Neuronal stem cell (in vitro differentiated cells): ENCODE measurements around the gene TSC22D2.

Experiments used
- DNase-seq: peaks from one replicate; pipeline ENCODE4 v3.0.0-alpha.2; 2013; ENCODE audit warnings: low spot score
- H2AFZ ChIP-seq: one replicate; pipeline ENCODE4 v1.6.1; 2013; ENCODE audit warnings: mild to moderate bottlenecking, low read length, inconsistent platforms
- H2AK5ac ChIP-seq: 2 replicates; pipeline ENCODE4 v1.6.1; 2013; ENCODE audit warnings: low read depth, mild to moderate bottlenecking, inconsistent platforms, low read length, moderate library complexity, mixed read lengths
- H2BK120ac ChIP-seq: 2 replicates; pipeline ENCODE4 v1.6.1; 2013; ENCODE audit warnings: low read depth, mild to moderate bottlenecking, inconsistent platforms, low read length, moderate library complexity, mixed read lengths
- H2BK12ac ChIP-seq: one replicate; pipeline ENCODE4 v1.6.1; 2013; ENCODE audit warnings: low read length, inconsistent platforms
- H2BK15ac ChIP-seq: 2 replicates; pipeline ENCODE4 v1.6.1; 2013; ENCODE audit warnings: mild to moderate bottlenecking, low read length, inconsistent platforms, mixed read lengths
- H2BK5ac ChIP-seq: one replicate; pipeline ENCODE4 v1.6.1; 2013; ENCODE audit warnings: inconsistent platforms, mild to moderate bottlenecking, low read length, moderate library complexity
- H3K14ac ChIP-seq: one replicate; pipeline ENCODE4 v1.6.1; 2013; ENCODE audit warnings: low read length, inconsistent platforms
- H3K18ac ChIP-seq: 2 replicates; pipeline ENCODE4 v1.6.1; 2013; ENCODE audit warnings: low read length, inconsistent platforms
- H3K23ac ChIP-seq: 2 replicates; pipeline ENCODE4 v1.6.1; 2013; ENCODE audit warnings: low read depth, mild to moderate bottlenecking, mixed read lengths, low read length, inconsistent platforms; ENCODE audit not compliant: poor library complexity
- H3K27ac ChIP-seq: replicated peaks from 3 replicates; pipeline ENCODE4 v1.5.1; 2013; ENCODE audit warnings: low read length, inconsistent platforms
- H3K27me3 ChIP-seq, 3 experiments: 2 replicates each; pipeline ENCODE4 v1.6.1; 2013; ENCODE audit warnings: low read length in 3 of 3, mild to moderate bottlenecking in 2 of 3, inconsistent platforms in 1 of 3, low read depth in 1 of 3, mixed read lengths in 1 of 3, moderate library complexity in 1 of 3; ENCODE audit not compliant: control insufficient read depth in 3 of 3, insufficient read depth in 3 of 3
- H3K36me3 ChIP-seq, 2 donors: replicated peaks in 1 of 2; 2 replicates each; pipeline ENCODE4 v1.6.1; 2013; ENCODE audit warnings: low read length in 2 of 2; ENCODE audit not compliant: control insufficient read depth in 2 of 2, insufficient read depth in 2 of 2
- H3K4ac ChIP-seq: 2 replicates; pipeline ENCODE4 v1.6.1; 2013; ENCODE audit warnings: inconsistent platforms, mild to moderate bottlenecking, low read length, moderate library complexity
- H3K4me1 ChIP-seq, 2 donors: 1 replicate in 1 of 2; 2 replicates in 1 of 2; pipeline ENCODE4 v1.6.1; 2013; ENCODE audit warnings: low read length in 2 of 2, low read depth in 1 of 2; ENCODE audit not compliant: control insufficient read depth in 2 of 2, insufficient read depth in 1 of 2
- H3K4me2 ChIP-seq: one replicate; pipeline ENCODE4 v1.6.1; 2013; ENCODE audit warnings: mild to moderate bottlenecking, low read length, inconsistent platforms; ENCODE audit not compliant: insufficient read depth, poor library complexity, severe bottlenecking
- H3K4me3 ChIP-seq, 2 donors: 2 replicates each; pipeline ENCODE4 v1.5.1; 2013; ENCODE audit warnings: low read length in 2 of 2, mild to moderate bottlenecking in 2 of 2, inconsistent platforms in 1 of 2, moderate library complexity in 1 of 2
- H3K79me1 ChIP-seq: one replicate; pipeline ENCODE4 v1.6.1; 2013; ENCODE audit warnings: low read depth, mild to moderate bottlenecking, inconsistent platforms, low read length, moderate library complexity
- H3K9ac ChIP-seq: one replicate; pipeline ENCODE4 v1.6.1; 2013; ENCODE audit warnings: mild to moderate bottlenecking, low read depth, low read length, inconsistent platforms; ENCODE audit not compliant: poor library complexity
- H3K9me3 ChIP-seq, 2 donors: replicated peaks in 1 of 2; 2 replicates each; pipeline versions ENCODE3 to v1.6.1; 2013; ENCODE audit warnings: low read length in 2 of 2, mild to moderate bottlenecking in 2 of 2, inconsistent platforms in 1 of 2, low read depth in 1 of 2, mixed read lengths in 1 of 2, moderate library complexity in 1 of 2; ENCODE audit not compliant: control insufficient read depth in 2 of 2, insufficient read depth in 1 of 2
- H4K8ac ChIP-seq: one replicate; pipeline ENCODE4 v1.6.1; 2013; ENCODE audit warnings: low read depth, mild to moderate bottlenecking, inconsistent platforms, low read length, moderate library complexity
- H4K91ac ChIP-seq: one replicate; pipeline ENCODE4 v1.6.1; 2013; ENCODE audit warnings: low read length, low read depth, mild to moderate bottlenecking, inconsistent platforms; ENCODE audit not compliant: poor library complexity
- WGBS, 2 donors: extraction: QIAGEN DNeasy Blood & Tissue Kit; methylation state at CpG; one replicate each; pipeline ENCODE4 v1.1.7; 2013; ENCODE audit warnings: missing lambda C conversion rate in 2 of 2, mixed read lengths in 1 of 2; ENCODE audit not compliant: insufficient read length in 2 of 2, insufficient replicate concordance in 1 of 2; ENCODE audit errors: extremely low coverage in 2 of 2; 5-methylcytosine and 5-hydroxymethylcytosine counted together

TSC22D2 gene

GRCh38 chr3:150433347-150433746 lies 25.2 kb downstream of the TSC22D2 start:
- Histone ChIP-seq H3K27ac (no peak overlapping the region), H2BK12ac (no peak overlapping the region), H3K9ac (no peak overlapping the region), H2AK5ac (no peak overlapping the region), H3K18ac (no peak overlapping the region), H2BK5ac (no peak overlapping the region), H3K14ac (no peak overlapping the region), H3K4ac (no peak overlapping the region), H3K36me3 (peaks cover 0 to 22% of the 10 kb centered on the region in 2 donors), H3K79me1 (no peaks in the 10 kb centered on the region), H3K4me1 (peaks cover 1 to 11% of the 10 kb centered on the region in 2 donors), H3K23ac (no peak overlapping the region), H4K91ac (no peak overlapping the region), H2AFZ (no peak overlapping the region), H3K27me3 (no peaks in the 10 kb centered on the region), H3K9me3 (no peaks in the 10 kb centered on the region), H4K8ac (no peak overlapping the region), H2BK15ac (no peak overlapping the region), H2BK120ac (no peak overlapping the region), H3K4me3 (no peak overlapping the region), H3K4me2 (no peak overlapping the region)
- DNase-seq: no peak
- WGBS, 2 donors: no CpG with 5 or more reads among the region's 5 CpGs

- H3K18ac ChIP-seq: no peak overlapping the region
- no peak overlapping the region for H2BK120ac ChIP-seq
- no peak overlapping the region for H3K4me2 ChIP-seq
- H2BK5ac ChIP-seq: no peak overlapping the region
- H3K23ac ChIP-seq: no peak overlapping the region
- no peak overlapping the region for H4K91ac ChIP-seq
- peaks cover 0 to 19% of the 10 kb centered on the region in 2 donors for H3K36me3 ChIP-seq
- H3K27me3 ChIP-seq: no peaks in the 10 kb centered on the region
- H3K9ac ChIP-seq: no peak overlapping the region
- H2AFZ ChIP-seq: no peak overlapping the region
- H2BK12ac ChIP-seq: no peak overlapping the region
- no peak overlapping the region for H3K4ac ChIP-seq
- H4K8ac ChIP-seq: no peak overlapping the region
- no peaks in the 10 kb centered on the region for H3K9me3 ChIP-seq
- WGBS, 2 donors: no CpG with 5 or more reads among the region's 4 CpGs
- no peak for DNase-seq
- no peak overlapping the region for H2BK15ac ChIP-seq
- H3K4me1 ChIP-seq: peaks cover 1 to 11% of the 10 kb centered on the region in 2 donors
- no peak overlapping the region for H3K14ac ChIP-seq
- H3K4me3 ChIP-seq: no peak overlapping the region
- no peaks in the 10 kb centered on the region for H3K79me1 ChIP-seq
- H3K27ac ChIP-seq: no peak overlapping the region
- no peak overlapping the region for H2AK5ac ChIP-seq
Observed at GRCh38 chr3:150434234-150434633, 26.1 kb downstream of the TSC22D2 start.

GRCh38 chr3:150436161-150436560 lies 28.1 kb downstream of the TSC22D2 start:
- Histone ChIP-seq H3K4ac (no peak overlapping the region), H4K8ac (no peak overlapping the region), H2BK120ac (no peak overlapping the region), H2AK5ac (no peak overlapping the region), H2BK5ac (no peak overlapping the region), H3K4me3 (no peak overlapping the region), H3K4me2 (no peak overlapping the region), H3K27ac (no peak overlapping the region), H3K27me3 (no peaks in the 10 kb centered on the region), H2AFZ (no peak overlapping the region), H2BK15ac (no peak overlapping the region), H2BK12ac (no peak overlapping the region), H4K91ac (no peak overlapping the region), H3K9me3 (no peaks in the 10 kb centered on the region), H3K14ac (no peak overlapping the region), H3K18ac (no peak overlapping the region), H3K36me3 (peaks cover 0 to 13% of the 10 kb centered on the region in 2 donors), H3K9ac (no peak overlapping the region), H3K23ac (no peak overlapping the region), H3K4me1 (peaks cover 1 to 11% of the 10 kb centered on the region in 2 donors), H3K79me1 (no peaks in the 10 kb centered on the region)
- peak; percentile 50 for DNase-seq
- no CpG with 5 or more reads among the region's 5 CpGs for WGBS, 2 donors

GRCh38 chr3:150439657-150440056 lies 31.6 kb downstream of the TSC22D2 start:
- no CpG with 5 or more reads among the region's 3 CpGs for WGBS, 2 donors
- H3K18ac ChIP-seq: no peak overlapping the region
- H2AFZ ChIP-seq: no peak overlapping the region
- H3K4ac ChIP-seq: no peak overlapping the region
- H3K4me2 ChIP-seq: no peak overlapping the region
- no peaks in the 10 kb centered on the region for H3K79me1 ChIP-seq
- H2BK5ac ChIP-seq: no peak overlapping the region
- no peaks in the 10 kb centered on the region for H3K27me3 ChIP-seq
- no peak overlapping the region for H3K27ac ChIP-seq
- no peak overlapping the region for H2BK120ac ChIP-seq
- H2AK5ac ChIP-seq: no peak overlapping the region
- no peak overlapping the region for H3K14ac ChIP-seq
- no peak overlapping the region for H3K23ac ChIP-seq
- peaks cover 0 to 11% of the 10 kb centered on the region in 2 donors for H3K4me1 ChIP-seq
- H3K36me3 ChIP-seq: peaks cover 0 to 45% of the 10 kb centered on the region in 2 donors
- H4K8ac ChIP-seq: no peak overlapping the region
- H2BK12ac ChIP-seq: no peak overlapping the region
- no peak overlapping the region for H3K9ac ChIP-seq
- no peak overlapping the region for H4K91ac ChIP-seq
- no peak for DNase-seq
- no peak overlapping the region for H2BK15ac ChIP-seq
- H3K4me3 ChIP-seq: no peak overlapping the region
- no peaks in the 10 kb centered on the region for H3K9me3 ChIP-seq
